PFSK-1 (cell line): Measurements from ENCODE around the gene CUBN.

Source experiments
- FOXP2 ChIP-seq: optimal IDR thresholded peaks from 2 replicates; pipeline ENCODE3; 2011; ENCODE audit warnings: borderline replicate concordance, control low read depth, inconsistent platforms; ENCODE audit not compliant: insufficient read depth; ENCODE audit errors: extremely low read length, extremely low read depth
- POLR2AphosphoS5 ChIP-seq: IDR thresholded peaks from 2 replicates; pipeline ENCODE4 v1.6.1; 2012; ENCODE audit warnings: low read depth, mild to moderate bottlenecking, control low read depth, low read length, moderate library complexity
- SIN3A ChIP-seq: IDR thresholded peaks from 2 replicates; pipeline ENCODE4 v1.6.1; 2012; ENCODE audit warnings: mild to moderate bottlenecking, low read length, moderate library complexity, borderline replicate concordance; ENCODE audit not compliant: insufficient read depth
- TAF1 ChIP-seq: IDR thresholded peaks from 2 replicates; pipeline ENCODE4 v1.6.1; 2012; ENCODE audit warnings: low read length, control low read depth, borderline replicate concordance; ENCODE audit not compliant: insufficient read depth
- TF ChIP-seq, protein P1 (sequence below), 2 experiments: IDR thresholded peaks; 2 replicates each; pipeline versions ENCODE4 v1.6.1 to v1.8.0; 2011 to 2012; ENCODE audit warnings: low read depth in 2 of 2, low read length in 2 of 2, control low read depth in 1 of 2, inconsistent platforms in 1 of 2, mild to moderate bottlenecking in 1 of 2, moderate library complexity in 1 of 2; ENCODE audit not compliant: insufficient read depth in 1 of 2

The CUBN gene

DNA sequence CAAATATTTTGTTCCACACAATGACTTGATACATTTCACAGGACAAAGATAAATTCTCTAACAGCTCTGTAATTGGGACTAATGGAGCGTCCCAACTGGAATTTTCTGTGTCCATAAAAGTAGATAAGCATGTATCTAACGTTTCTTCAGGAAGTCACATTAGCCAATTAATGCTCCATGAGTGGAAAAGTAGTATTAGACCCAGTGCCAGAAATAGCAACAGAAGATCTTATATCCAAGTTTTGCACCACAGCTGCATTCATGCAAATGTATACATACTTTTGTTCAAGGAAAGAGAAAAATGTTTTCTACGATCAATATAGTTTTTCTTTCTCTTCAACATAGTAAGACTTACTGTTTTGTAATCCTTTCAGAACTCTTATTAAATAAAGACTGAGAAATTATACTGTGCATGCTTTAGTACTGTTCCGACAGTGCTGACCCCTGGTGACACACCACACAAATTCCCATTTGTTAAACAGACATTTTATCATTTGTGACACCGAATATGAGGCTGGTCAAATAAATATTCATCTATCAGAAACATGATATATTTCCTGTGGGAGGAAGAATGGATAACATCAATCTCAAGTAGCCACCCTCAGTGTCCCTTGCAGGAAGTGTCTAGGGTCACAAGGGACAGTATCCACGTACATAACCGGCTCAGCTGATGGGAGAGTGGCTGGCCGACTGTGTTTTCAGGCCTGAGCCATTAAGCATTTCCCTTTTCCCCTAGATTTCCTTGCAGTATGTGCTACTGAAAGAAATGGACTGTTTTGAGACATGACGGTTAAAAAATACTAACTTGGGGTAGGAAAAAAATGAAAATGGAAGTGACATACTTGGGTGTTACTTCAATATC is 210.3 kb downstream of the CUBN start:
- TF ChIP-seq, protein P1, sequence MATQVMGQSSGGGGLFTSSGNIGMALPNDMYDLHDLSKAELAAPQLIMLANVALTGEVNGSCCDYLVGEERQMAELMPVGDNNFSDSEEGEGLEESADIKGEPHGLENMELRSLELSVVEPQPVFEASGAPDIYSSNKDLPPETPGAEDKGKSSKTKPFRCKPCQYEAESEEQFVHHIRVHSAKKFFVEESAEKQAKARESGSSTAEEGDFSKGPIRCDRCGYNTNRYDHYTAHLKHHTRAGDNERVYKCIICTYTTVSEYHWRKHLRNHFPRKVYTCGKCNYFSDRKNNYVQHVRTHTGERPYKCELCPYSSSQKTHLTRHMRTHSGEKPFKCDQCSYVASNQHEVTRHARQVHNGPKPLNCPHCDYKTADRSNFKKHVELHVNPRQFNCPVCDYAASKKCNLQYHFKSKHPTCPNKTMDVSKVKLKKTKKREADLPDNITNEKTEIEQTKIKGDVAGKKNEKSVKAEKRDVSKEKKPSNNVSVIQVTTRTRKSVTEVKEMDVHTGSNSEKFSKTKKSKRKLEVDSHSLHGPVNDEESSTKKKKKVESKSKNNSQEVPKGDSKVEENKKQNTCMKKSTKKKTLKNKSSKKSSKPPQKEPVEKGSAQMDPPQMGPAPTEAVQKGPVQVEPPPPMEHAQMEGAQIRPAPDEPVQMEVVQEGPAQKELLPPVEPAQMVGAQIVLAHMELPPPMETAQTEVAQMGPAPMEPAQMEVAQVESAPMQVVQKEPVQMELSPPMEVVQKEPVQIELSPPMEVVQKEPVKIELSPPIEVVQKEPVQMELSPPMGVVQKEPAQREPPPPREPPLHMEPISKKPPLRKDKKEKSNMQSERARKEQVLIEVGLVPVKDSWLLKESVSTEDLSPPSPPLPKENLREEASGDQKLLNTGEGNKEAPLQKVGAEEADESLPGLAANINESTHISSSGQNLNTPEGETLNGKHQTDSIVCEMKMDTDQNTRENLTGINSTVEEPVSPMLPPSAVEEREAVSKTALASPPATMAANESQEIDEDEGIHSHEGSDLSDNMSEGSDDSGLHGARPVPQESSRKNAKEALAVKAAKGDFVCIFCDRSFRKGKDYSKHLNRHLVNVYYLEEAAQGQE (IDR thresholded peaks at IDR 0.05; ENCODE audit: insufficient read depth in 1 of 2, low read depth in 2 of 2, low read length in 2 of 2): no peak
- no peak for TF ChIP-seq TAF1

DNA sequence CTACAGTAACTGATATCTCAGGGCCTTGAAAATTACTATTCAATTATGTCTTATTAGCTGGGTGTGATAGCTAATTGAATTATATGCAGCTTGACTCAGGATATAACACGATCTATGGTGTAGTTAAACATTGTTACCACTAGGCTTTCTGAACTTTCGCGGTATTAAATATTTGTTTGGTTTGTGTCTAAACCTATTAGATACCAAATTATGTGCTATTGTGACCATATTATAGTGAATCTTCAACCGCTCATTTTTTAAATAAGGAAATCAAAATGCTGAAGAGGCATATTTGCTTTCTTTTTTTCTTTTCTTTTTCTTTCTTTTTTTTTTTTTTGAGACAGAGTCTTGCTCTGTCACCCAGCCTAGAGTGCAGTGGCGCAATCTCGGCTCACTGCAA is 213.1 kb downstream of the CUBN start:
- TF ChIP-seq SIN3A (no peak), TAF1 (no peak), FOXP2 (no peak), POLR2AphosphoS5 (no peak)
- TF ChIP-seq, protein P1 (IDR thresholded peaks at IDR 0.05; ENCODE audit: insufficient read depth in 1 of 2, low read depth in 2 of 2, low read length in 2 of 2): no peak

DNA sequence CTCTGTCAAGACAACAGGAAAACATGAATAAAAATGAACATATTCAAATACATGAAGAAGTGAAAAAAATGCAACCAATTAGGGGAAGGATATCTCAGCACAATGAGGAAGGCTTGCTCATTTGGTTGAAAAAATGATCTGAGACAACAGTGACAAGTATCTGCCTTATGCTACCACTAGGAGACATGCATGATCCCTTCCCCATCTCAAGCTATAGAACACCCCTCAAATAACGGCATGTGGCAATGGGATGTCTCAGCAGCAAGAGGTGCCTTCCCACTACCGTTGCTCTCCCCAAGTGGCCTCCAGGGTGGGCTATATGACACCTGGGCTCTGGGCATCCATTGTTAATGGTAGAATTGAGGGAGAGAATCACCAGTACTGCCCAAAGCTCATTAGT is 214.3 kb downstream of the CUBN start:
- TF ChIP-seq POLR2AphosphoS5 (no peak), FOXP2 (no peak), TAF1 (no peak), SIN3A (no peak)
- TF ChIP-seq, protein P1 (IDR thresholded peaks at IDR 0.05; ENCODE audit: insufficient read depth in 1 of 2, low read depth in 2 of 2, low read length in 2 of 2): no peak

DNA sequence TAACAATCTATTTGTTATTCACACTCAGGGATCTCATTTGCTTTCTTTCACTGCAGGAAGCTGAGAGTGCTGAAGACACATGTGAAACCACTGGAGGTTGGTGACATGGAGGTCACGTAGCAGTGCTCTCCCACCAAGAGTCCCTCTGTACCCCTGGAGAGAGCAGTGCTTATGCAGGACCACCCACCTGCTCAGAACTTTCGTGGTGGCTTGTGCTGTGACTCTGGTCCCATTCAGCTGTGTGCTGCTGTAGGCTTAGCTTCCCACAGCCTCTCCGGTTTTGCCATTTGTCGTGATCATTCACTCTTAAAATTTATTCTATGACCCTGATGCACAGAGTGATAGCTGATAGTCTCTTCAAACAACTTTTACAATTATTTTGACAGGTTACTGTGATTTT is 216.3 kb downstream of the CUBN start:
- TF ChIP-seq FOXP2 (no peak), SIN3A (no peak), POLR2AphosphoS5 (no peak)
- TF ChIP-seq, protein P1 (IDR thresholded peaks at IDR 0.05; ENCODE audit: insufficient read depth in 1 of 2, low read depth in 2 of 2, low read length in 2 of 2): no peak

GRCh38 chr10:16910793-16911164 is 218.8 kb downstream of the CUBN start:
- TF ChIP-seq FOXP2: no peak
- TF ChIP-seq, protein P1 (IDR thresholded peaks at IDR 0.05; ENCODE audit: insufficient read depth in 1 of 2, low read depth in 2 of 2, low read length in 2 of 2): no peak
- no peak for TF ChIP-seq POLR2AphosphoS5
